Cortex of kidney (tissue), 1 donor: ENCODE results near the gene ZNF780B.
"Not testable (repeated sequence)": the region's sequence is repeated elsewhere in the genome, so short reads cannot be mapped to it uniquely, and the experiment has no call there.

Experiments
- DNase-seq: peaks from one replicate; lab custom pipeline; 2025; lab: John Stamatoyannopoulos, UW

The ZNF780B gene

DNA sequence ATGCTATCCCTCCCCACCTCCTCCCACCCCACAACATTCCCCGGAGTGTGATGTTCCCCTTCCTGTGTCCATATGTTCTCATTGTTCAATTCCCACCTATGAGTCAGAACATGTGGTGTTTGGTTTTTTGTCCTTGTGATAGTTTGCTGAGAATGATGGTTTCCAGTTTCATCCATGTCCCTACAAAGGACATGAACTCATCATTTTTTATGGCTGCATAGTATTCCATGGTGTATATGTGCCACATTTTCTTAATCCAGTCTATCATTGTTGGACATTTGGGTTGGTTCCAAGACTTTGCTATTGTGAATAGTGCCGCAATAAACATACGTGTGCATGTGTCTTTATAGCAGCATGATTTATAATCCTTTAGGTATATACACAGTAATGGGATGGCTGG, 18.0 kb downstream of the ZNF780B start:
- DNase-seq, result not testable (repeated sequence)

DNA sequence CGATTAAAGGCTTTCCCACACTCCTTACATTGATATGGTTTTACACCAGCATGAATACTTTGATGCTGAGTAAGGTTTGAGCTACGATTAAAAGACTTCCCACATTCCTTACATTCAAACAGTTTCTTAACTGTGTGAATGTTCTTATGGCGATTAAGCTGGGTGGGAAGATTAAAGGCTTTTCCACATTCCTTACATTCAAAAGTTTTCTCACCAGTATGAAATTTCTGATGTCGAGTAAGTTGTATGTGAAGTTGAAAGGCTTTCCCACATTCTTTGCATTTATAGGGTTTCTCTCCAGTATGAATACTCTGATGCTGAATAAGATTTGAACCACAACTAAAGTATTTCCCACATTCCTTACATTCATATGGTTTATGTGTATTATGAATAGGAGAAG, 20.0 kb downstream of the ZNF780B start:
- no peak for DNase-seq

DNA sequence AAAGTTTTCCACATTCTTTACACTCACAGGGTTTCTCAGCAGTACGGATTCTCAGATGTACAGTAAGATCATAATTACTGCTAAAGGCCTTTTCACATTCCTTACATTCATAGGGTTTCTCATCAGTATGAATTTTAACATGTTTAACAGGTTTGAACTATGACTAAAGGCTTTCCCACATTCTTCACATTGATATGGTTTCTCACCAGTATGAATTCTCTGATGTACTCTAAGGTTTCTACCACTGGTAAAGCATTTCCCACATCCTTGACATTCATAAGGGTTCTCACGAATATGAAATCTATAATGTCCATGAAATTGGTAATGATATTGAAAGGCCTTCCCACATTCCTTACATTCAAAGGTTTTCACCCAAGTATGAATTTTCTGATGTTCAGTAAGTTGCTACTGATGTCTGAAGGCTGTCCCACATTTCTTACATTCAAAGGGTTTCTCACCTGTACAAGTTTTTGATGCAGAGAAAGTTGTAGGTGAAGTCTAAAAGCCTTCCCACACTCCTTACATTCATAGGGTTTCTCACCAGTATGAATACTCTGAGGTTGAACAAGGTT, 22.0 kb downstream of the ZNF780B start:
- no peak for DNase-seq

DNA sequence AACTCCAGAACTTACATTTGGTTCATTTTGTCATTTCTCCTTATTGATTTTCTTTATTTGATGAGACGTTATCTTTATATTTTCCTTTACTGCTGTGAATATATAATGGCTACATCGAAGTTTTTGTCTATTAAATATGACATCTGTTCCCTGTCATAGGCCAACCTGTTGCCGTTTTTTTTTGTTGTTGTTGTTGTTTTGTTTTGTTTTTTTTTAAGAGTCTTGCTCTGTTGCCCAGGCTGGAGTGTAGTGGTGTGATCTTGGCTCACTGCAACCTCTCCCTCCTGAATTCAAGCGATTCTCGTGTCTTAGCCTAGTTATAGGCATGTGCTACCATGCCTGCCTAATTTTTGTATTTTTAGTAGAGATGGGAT, 29.4 kb downstream of the ZNF780B start:
- DNase-seq, result no peak

DNA sequence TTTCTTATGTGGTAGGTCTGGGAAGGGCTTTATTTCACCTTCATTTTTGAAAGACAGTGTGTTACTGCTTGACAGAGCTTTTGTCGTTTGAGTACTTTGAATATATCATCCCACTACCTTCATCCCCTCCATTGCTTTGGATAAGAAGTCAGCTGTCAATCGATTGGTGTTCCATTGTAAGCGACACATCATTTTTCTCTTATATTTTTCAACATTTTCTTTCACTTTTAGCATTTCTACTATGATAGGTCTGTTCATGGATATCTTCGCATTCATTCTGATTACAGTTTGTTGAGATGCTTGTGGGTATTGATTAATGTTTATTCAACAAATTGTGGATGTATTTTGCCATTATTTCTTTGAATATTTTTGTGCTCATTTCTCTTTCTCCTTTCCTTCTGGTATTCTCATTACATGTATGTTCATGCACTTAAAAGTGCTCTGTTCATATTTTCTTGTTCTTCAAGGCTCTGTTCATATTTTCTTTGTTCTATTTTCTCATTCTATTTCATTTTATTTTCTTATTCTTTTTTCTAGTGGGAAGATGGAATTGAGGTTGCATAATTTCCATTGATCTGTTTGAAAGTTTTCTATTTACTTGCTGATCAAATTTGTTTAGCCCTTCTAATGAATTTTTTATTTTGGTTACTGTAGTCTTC, 30.0 kb downstream of the ZNF780B start:
- no peak for DNase-seq

DNA sequence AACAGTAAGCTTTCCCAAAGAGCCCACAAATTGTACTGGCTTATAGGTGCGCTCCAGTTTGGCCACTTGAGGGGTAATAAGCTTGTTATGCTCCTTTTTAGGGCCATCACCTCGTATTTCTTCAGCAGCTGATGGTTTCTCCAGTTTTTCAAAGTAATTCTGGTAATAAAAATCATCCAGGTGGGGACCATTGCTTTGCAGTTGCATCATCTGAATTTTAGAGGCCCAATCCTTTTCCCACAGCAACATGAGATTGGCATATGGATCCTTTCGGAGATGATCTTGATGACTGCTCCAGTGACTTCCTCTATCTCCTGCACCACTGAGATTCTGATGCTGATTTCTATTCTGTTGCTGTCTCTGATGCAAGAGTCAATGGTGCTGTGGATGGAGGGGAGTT, 32.1 kb downstream of the ZNF780B start:
- DNase-seq, result no peak

DNA sequence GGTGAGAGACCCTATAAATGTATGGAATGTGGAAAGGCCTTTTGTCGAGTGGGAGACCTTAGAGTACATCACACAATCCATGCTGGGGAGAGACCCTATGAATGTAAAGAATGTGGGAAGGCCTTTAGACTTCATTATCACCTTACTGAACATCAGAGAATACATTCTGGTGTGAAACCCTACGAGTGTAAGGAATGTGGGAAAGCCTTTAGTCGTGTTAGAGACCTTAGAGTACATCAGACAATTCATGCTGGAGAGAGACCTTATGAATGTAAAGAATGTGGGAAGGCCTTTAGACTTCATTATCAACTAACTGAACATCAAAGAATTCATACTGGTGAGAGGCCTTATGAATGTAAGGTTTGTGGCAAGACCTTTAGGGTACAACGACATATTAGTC, 42.0 kb downstream of the ZNF780B start:
- DNase-seq, result no peak

DNA sequence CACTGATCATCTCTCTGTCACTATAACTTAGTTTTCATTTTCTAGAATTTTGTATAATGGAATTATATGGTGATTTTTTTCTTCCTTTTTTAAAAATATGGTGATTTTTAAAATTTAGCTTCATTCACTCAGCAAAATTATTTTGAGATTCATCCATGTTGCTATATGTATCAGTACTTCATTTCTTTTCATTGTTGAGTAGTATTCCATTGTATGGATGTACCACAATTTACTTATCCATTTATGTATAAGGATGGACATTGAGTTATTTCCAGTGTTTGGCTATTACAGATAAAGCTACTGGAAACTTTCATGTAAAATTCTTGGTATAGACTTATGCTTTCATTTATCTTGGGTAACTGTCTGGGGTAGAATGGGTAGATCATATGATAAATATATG, 46.4 kb downstream of the ZNF780B start:
- no peak for DNase-seq

DNA sequence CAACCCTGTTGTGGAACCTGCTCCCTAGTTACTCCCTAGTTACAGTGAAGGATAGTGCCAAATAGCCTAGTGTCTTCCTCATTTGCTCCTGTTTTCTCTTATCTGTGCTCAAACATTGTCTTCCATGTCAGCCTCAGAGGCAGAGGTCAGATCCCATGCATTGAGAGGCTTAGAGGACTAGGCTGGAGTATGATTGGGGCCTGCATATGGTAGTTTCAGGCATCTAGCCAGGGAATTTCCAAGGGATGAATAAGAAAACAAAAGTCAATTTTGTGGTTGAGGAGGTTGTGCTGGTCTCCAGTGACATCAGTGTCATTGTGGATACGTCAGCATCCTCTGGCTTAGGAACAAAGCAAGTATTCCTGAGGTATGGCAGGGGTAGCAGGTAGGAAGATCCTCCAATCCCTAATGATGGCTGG, 49.7 kb downstream of the ZNF780B start:
- no peak for DNase-seq

DNA sequence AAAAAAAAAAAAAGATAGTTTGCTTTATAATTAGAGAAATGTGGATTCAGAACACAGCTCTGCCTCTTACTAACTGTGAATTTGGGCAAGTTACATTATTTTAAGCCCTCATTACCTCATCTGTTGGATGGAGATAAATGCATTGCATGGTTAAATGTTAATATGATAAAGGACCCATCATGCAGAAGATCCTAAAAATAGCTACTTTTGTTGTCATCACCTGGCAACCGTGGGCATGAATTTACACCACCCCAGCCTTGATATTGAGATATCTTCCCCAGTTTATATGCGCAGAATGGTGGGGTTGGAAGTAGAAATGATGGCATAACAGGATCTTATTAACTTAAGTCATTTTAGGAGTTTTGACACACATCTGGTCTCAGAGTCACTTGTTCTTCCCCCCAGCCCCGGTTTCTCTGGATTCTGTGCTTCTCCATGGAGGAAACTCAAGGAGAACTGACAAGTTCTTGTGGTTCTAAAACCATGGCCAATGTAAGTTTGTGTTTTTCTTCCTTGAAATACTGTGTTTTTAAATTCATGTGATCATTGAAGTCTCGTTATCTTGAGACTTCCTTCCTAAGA, 50.2 kb downstream of the ZNF780B start:
- no peak for DNase-seq

DNA sequence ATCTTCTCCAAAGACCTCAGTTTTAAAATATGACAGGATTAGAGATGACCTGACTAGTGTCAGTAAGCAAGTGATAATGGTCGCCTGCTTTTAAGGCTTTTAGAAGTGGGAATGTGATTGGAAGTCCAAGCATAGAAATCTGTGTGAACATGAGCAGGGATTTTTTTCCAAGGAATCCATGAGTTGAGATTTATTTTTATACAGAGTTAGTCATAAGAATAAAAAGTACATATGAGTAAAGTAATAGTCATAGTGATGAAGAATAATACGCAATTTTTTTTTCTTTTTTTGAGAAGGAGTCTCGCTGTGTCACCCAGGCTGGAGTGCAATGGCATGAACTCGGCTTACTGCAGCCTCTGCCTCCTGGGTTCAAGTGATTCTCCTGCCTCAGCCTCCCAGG, 57.5 kb downstream of the ZNF780B start:
- DNase-seq, result no peak

DNA sequence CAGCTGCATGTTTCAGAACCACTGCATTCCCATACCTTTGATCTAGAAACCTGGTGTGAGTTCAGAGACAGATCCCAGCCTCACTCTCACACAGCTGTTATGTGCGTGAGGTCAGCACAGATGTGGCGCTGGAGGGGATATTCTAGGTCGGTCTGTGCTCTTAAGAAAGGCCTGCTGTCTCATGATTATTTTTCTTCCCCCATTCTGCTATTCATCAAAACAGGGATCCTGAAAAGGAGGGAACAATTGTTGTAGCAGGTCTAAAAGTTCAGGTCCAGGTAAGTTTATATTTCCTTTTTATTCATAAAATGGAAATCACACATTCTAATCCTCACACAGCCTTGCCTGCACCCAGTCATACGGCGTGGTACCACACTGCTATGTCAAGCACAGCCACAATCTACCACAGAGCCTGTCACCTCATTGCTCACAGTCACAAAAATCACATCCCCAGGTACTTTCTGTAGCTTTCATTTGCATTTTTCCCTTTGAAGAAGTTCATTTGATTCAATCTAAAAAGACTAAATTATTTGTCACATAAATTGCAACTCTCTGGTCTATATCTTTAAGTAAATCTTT, 58.3 kb downstream of the ZNF780B start:
- no peak for DNase-seq

DNA sequence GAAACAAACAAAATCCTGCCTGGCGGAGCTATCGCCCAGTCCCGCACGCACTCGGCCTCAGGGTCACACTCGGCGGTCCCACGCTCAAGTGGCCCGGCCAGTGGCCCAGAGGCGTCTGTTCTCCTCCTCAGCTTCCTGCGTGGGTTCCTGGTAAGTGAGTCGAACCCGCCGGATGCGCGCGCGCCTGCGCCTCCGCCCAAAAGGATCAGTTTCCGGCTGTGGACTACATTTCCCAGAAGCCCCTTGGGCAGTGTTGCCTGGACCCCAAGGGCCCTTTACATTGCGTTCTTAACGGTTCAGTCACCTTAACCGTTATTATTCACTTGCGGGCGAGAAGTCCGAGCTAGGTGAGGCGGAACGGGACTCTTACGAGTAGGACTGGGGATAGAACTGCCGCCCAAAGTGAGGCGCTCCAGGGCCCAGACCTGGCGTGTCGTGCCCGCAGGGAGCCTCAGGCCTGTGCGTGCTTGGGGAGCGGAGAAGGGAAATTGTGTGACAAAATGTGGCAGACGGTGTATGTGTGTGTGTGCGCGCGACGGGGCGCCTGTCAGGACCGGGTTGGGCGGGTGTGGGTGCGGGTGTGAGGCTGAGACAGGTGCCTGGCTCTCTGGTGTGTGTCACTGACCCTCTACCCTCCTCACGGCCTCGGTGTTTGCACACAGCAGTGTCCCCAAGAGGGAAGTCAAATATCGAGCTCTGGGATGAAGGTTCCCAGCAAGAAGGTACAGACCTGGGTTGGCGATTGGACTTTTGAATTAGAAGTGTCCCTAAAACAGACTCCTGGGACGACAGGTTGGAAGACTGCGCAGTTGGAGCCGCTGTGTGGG, 59.0 kb downstream of the ZNF780B start, which contains the start of gene ZNF546:
Gene ZNF546, plus strand, starts transcription at position 250 of the 827 bp plus-strand sequence. CDS start 1,267 bp downstream, outside the sequence.
- DNase-seq, result peak; percentile 59

DNA sequence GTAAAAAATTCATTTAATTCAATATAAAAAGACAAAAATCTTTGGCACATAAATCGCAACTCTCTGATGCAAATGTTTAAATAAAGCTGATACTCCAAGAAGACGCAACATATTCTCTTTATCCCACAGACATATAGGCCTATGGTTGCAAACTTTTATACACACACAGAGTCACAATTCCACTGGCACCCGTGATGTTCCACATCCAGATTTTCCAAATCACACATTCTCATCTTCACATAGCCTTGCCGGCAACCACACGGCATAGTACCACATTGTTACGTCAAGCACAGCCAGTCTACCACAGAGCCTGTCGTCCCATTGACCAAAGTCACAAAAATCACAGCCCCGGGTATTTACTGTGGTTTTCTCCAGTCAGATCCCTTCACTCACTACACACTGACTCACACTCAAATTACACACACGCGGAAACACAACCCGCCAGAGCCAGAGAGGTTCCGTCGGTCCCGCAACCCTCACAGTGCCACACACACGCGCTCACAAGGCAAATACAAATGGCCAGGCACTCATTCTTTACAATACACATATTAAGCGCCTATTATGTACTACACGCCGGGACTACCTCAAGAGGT, 59.7 kb downstream of the ZNF780B start:
- no peak for DNase-seq

DNA sequence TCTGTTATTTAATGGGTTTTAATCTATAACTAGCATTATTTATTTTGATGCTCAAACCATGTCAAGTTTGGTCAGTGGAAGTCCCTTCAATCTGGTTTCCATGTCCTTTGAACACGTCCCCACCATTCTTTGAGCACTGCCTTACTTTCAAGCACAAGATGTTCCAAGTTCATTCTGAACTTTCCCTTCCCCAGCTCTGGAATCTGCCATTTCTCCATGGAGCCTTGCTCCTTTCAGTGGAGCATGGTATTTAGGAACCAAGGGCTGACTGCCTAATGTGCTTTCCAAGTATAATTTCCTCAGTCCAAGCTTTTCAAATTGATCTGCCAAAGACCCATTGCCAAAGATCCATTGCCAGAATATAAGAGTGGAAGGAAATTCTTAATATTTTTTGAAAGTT, 60.2 kb downstream of the ZNF780B start:
- DNase-seq, result no peak

DNA sequence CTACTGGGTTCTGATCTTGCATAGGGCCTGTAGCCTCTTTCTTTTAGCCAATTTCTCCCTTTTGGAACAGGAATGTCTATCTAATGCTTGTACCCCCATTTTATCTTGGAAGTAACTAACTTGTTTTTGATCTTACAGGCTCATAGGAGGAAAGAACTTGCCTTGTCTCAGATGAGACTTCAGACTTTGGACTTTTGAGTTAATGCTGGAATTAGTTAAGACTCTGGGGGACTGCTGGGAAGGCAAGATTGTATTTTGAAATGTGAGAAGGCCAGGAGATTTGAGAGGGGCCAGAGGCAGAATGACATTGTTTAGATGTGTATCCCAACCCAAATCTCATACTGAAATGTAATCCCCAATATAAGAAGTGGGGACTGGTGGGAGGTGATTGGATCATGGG, 61.7 kb downstream of the ZNF780B start:
- no peak for DNase-seq

DNA sequence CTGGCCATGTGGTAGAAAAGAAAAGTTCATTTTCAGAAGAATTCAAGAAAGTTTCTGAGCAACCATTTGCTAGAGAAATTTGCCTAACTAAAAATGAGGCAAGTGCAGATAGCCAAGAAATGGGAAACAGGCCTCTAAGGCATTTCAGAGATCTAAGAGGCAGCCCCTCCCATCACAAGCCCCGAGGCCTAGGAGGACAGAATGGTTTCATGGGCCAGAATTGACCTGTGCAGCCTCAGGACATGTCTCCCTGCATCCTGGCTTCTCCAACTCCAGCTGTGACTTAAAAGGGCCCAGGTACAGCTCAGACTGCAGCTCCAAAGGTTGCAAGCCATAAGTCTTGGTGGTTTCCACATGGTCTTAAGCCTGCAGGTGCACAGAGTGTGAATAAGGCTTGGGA, 62.4 kb downstream of the ZNF780B start:
- no peak for DNase-seq

DNA sequence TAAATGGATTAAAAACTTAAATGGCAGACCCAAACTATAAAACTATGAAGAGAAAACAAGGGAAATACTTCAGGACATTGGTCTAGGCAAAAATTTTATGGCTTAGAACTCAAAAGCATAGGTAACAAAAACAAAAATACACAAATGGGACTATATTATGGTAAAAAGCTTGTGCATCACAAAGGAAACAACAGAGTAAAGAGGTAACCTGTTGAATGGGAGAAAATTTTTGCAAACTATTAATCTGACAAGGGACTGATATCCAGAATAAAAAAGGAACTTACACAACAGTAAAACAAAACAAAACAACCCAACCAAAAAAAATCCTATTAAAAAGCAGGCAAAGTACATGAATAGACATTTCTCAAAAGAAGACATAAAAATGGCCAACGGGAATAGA, 68.4 kb downstream of the ZNF780B start:
- DNase-seq, result no peak

DNA sequence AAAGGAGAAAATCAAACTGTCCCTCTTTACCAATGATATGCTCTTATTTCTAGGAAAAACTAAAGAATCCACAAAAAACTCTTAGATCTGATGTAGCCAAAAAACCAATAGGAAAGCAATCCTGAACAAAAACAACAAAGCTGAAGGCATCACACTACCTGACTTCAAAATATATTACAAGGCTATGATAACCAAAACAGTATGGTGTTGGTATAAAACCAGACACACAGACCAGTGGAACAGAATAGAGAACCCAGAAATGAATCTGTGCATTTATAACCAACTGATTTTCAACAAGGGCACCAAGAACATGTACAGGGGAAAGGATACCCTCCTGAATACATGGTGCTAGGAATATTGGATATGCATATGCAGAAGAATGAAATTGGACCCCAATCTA, 68.9 kb downstream of the ZNF780B start:
- no peak for DNase-seq

DNA sequence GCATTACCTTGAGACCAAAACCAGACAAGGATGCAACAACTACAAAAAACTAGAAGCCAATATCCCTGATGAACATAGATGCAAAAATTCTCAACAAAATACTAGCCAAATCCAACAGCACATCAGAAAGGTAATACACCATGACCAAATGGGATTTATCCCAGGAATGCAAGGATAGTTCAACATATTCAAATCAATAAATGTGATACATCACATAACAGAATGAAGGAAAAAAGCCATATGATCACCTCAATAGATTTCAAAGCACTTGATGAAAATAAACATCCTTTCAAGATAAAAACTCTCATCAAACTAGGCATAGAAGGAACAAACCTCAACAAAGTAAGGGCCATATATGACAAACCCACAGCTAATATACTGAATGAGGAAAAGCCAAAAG, 69.4 kb downstream of the ZNF780B start:
- no peak for DNase-seq

DNA sequence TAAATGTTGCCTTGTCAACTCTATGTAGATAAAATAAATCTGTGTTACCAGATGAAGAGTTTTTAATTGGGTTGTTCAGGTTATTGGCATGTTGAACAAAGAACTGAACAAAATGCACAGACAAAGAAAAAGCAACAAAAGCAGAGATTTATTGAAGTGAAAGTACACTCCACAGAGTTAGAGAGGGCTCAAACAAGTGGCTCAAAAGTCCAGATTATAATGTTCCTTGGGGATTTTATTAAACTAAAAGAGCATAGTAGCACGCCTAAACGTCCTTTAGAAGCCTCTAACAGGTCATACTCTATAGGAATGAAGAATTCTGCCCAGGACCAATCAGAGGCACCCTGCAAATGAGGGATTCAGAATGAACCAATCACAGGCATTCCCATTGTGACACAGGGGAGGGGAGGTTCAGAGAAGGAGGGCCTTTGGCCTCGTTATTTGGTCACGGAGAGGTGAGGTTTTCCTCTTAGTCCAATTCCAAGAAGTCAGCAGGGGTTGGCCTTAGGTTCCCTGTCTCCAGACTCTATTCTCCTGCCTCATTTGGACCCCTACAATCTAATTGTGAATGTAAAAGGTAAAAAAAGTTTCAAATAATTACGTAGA, 72.2 kb downstream of the ZNF780B start:
- no peak for DNase-seq

DNA sequence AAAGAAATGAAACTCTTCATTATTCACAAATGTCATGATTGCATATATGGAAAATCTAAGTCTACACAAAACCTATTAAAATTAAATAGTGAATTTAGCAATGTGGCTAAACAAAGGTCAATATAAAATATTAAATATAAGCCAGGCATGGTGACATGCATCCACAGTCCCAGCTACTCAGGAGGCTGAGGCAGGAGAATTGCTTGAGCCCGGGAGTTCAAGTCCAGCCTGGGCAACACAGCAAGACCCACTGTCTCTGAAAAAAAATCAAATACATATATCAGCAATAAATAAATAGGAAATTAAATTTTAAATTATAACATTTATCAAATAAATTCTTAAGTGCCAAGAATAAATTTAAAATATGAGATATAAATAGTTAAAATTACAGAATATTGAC, 73.1 kb downstream of the ZNF780B start:
- no peak for DNase-seq
